HG03469 (cell line): ENCODE results near the gene LRRTM4.

Experiments
- ATAC-seq: cut with Tn5 transposase; IDR thresholded peaks from one replicate; pipeline ENCODE4 v1.9.1; 2021; ENCODE audit warnings: mild to moderate bottlenecking, moderate library complexity, moderate number of reproducible peaks; ENCODE audit not compliant: unreplicated experiment

LRRTM4 gene

GRCh38 chr2:77325395-77325794 is 196.8 kb downstream of the LRRTM4 start:
- ATAC-seq: no peak

- no peak for ATAC-seq
Measured at GRCh38 chr2:77322431-77322830, 199.7 kb downstream of the LRRTM4 start.

- no peak for ATAC-seq
Measured at GRCh38 chr2:77314721-77315120, 207.5 kb downstream of the LRRTM4 start.

- no peak for ATAC-seq
Measured at GRCh38 chr2:77310416-77310815, 211.8 kb downstream of the LRRTM4 start.

- no peak for ATAC-seq
Measured at GRCh38 chr2:77309725-77310124, 212.5 kb downstream of the LRRTM4 start.

- ATAC-seq: no peak
Measured at GRCh38 chr2:77301441-77301840, 220.7 kb downstream of the LRRTM4 start.

GRCh38 chr2:77296791-77297190 is 225.4 kb downstream of the LRRTM4 start:
- ATAC-seq: no peak

GRCh38 chr2:77294474-77294873 is 227.7 kb downstream of the LRRTM4 start:
- ATAC-seq: no peak

- no peak for ATAC-seq
Measured at GRCh38 chr2:77284353-77284752, 237.8 kb downstream of the LRRTM4 start.

- no peak for ATAC-seq
Measured at GRCh38 chr2:77271262-77271661, 250.9 kb downstream of the LRRTM4 start.

GRCh38 chr2:77270433-77270832 is 251.7 kb downstream of the LRRTM4 start:
- ATAC-seq: no peak

- ATAC-seq: no peak
Measured at GRCh38 chr2:77268626-77269025, 253.6 kb downstream of the LRRTM4 start.

GRCh38 chr2:77232909-77233425 is 289.2 kb downstream of the LRRTM4 start:
- no peak for ATAC-seq

- ATAC-seq: no peak
Measured at GRCh38 chr2:77228391-77228790, 293.8 kb downstream of the LRRTM4 start.

- no peak for ATAC-seq
Measured at GRCh38 chr2:77210725-77211124, 311.5 kb downstream of the LRRTM4 start.

- ATAC-seq: no peak
Measured at GRCh38 chr2:77207331-77207730, 314.8 kb downstream of the LRRTM4 start.

- ATAC-seq: no peak
Measured at GRCh38 chr2:77201755-77202154, 320.4 kb downstream of the LRRTM4 start.

- ATAC-seq: no peak
Measured at GRCh38 chr2:77199411-77199810, 322.8 kb downstream of the LRRTM4 start.

- ATAC-seq: no peak
Measured at GRCh38 chr2:77193858-77194448, 328.2 kb downstream of the LRRTM4 start.

- no peak for ATAC-seq
Measured at GRCh38 chr2:77192811-77193289, 329.3 kb downstream of the LRRTM4 start.

- no peak for ATAC-seq
Measured at GRCh38 chr2:77191665-77192064, 330.5 kb downstream of the LRRTM4 start.

- ATAC-seq: no peak
Measured at GRCh38 chr2:77190721-77191346, 331.3 kb downstream of the LRRTM4 start.
